HepG2 (cell line): ENCODE data around the gene KREMEN1.

Experiments
- KMT2A ChIP-seq: sonication (generic); formaldehyde crosslinking; IDR thresholded peaks from 2 replicates; pipeline ENCODE4 v1.4.0; 2020; ENCODE audit warnings: missing genetic modification reagents
- MED13 ChIP-seq: sonication (generic); formaldehyde crosslinking; IDR thresholded peaks from 2 replicates; pipeline ENCODE4 v1.5.0; 2020; ENCODE audit warnings: missing genetic modification reagents
- POLR2A ChIP-seq, 2 experiments: IDR thresholded peaks; 2 replicates each; pipeline ENCODE4 v1.6.1; 2011; ENCODE audit warnings: low read depth in 2 of 2, low read length in 2 of 2, mild to moderate bottlenecking in 1 of 2, moderate library complexity in 1 of 2; ENCODE audit not compliant: insufficient read depth in 1 of 2
- SUZ12 ChIP-seq: fragments of 150-350 bp; IDR thresholded peaks from 2 replicates; pipeline ENCODE4 v1.6.1; 2014; ENCODE audit warnings: low read depth, low read length
- ZFP37 ChIP-seq: sonication (generic); formaldehyde crosslinking; IDR thresholded peaks from 2 replicates; pipeline ENCODE4 v1.4.0; 2020; ENCODE audit warnings: missing genetic modification reagents, borderline replicate concordance

GRCh38 chr22:29092243-29092642 lies 19.4 kb downstream of the KREMEN1 start:
- TF ChIP-seq KMT2A (CRISPR knock-in tag) (no peak), ZFP37 (CRISPR knock-in tag) (no peak), MED13 (CRISPR knock-in tag) (no peak), POLR2A (IDR thresholded peaks at IDR 0.05; ENCODE audit: insufficient read depth in 1 of 2, low read depth in 2 of 2, low read length in 2 of 2) (no peak), SUZ12 (no peak)
